Prostate gland (tissue), 2 donors: ENCODE results near the gene MED9. TPM values are rescaled to one million over a fixed set of nuclear protein-coding genes. Genes with fewer than 3 reads are reported as not detected.
"Not testable (repeated sequence)": the region's sequence is repeated elsewhere in the genome, so short reads cannot be mapped to it uniquely, and the experiment has no call there.

Source experiments
- DNase-seq: peaks from one replicate; pipeline ENCODE4 v3.0.0-alpha.2; 2019; ENCODE audit warnings: low spot score
- H3K27ac ChIP-seq, 2 donors: fragments of 200-600 bp; sonication (generic); 2 replicates each; pipeline ENCODE4 v1.5.1; 2017 to 2019
- H3K27me3 ChIP-seq: fragments of 200-600 bp; sonication (generic); replicated peaks from 2 replicates; pipeline ENCODE4 v1.5.1; 2019; ENCODE audit not compliant: insufficient read depth
- H3K36me3 ChIP-seq, 2 donors: fragments of 200-600 bp; sonication (generic); 1 replicate in 1 of 2; 2 replicates in 1 of 2; pipeline versions ENCODE4 v1.5.1 to v1.8.1; 2017 to 2019
- H3K4me1 ChIP-seq: fragments of 200-600 bp; sonication (generic); replicated peaks from 2 replicates; pipeline ENCODE4 v1.5.1; 2019
- H3K4me3 ChIP-seq, 2 donors: fragments of 200-600 bp; sonication (generic); 2 replicates each; pipeline ENCODE4 v1.5.1; 2017 to 2019
- H3K9me3 ChIP-seq: fragments of 200-600 bp; sonication (generic); 2 replicates; pipeline ENCODE4 v1.5.1; 2017
- POLR2A ChIP-seq: fragments of 450-650 bp; IDR thresholded peaks from one replicate; pipeline ENCODE4 v1.6.1; 2016; ENCODE audit warnings: antibody characterized with exemption, mild to moderate bottlenecking
- POLR2AphosphoS5 ChIP-seq: sonication (generic); formaldehyde crosslinking; IDR thresholded peaks from one replicate; pipeline ENCODE4 v1.6.1; 2017; ENCODE audit warnings: antibody characterized with exemption
- WGBS: methylation state at CpG from one replicate; pipeline ENCODE4 v1.1.5; 2018; 5-methylcytosine and 5-hydroxymethylcytosine counted together
- intact Hi-C: fragments of 100-400 bp; cut with DNase I; formaldehyde crosslinking; loops from one replicate; pipeline ENCODE4 v1.14.2; 2022
- total RNA-seq, 2 donors: library from RNA; depleted of rRNA; stranded (reverse); fragments of >200 nt; gene quantifications; one replicate each; pipeline ENCODE4 v1.1.0, GENCODE V29; 2016
- TF ChIP-seq, protein P1 (sequence below), 4 experiments: fragments of 200-600 bp in 2 of 4; fragments of 450-650 bp in 2 of 4; sonication (generic) in 2 of 4; IDR thresholded peaks; 1 replicate in 3 of 4; 2 replicates in 1 of 4; pipeline ENCODE4 v1.5.1; 2016 to 2019; ENCODE audit warnings: antibody characterized with exemption in 4 of 4, mild to moderate bottlenecking in 2 of 4, moderate library complexity in 2 of 4

The MED9 gene, protein sequence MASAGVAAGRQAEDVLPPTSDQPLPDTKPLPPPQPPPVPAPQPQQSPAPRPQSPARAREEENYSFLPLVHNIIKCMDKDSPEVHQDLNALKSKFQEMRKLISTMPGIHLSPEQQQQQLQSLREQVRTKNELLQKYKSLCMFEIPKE
- 10 to 100 TPM; 27.8 to 31.7 TPM for total RNA-seq

DNA sequence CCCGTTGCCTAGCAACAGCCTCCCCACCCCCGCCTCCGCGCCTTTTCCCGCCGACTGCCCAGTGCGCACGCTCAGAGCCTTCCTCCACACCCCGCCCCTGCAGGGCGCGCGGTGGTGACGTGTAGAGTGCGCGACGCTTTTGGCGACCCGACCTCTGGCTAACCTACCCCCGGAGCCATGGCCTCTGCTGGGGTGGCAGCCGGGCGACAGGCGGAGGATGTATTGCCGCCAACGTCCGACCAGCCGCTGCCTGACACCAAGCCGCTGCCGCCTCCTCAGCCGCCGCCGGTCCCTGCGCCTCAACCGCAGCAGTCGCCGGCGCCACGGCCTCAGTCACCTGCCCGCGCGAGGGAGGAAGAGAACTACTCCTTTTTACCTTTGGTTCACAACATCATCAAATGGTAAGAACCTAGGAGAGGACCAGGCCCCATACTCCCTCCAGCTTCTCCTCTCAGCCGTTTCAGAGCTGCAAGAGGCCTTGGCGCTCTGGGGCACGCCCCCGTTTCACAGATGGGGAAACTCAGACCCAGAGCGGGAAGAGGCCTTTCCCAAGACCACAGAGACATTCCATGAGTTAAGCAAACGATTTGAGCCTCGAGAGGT is at the start of gene MED9:
Gene MED9 (plus strand): TSS at position 136 of the 603 bp plus-strand sequence. CDS start 42 bp downstream, at position 178.
- H3K27me3 ChIP-seq: no peaks in the 10 kb centered on the region
- no peaks in the 10 kb centered on the region for H3K36me3 ChIP-seq
- no peaks in the 10 kb centered on the region for H3K9me3 ChIP-seq
- TF ChIP-seq POLR2AphosphoS5 (peak; percentile 97), POLR2A (peak; percentile 54)
- TF ChIP-seq, protein P1, sequence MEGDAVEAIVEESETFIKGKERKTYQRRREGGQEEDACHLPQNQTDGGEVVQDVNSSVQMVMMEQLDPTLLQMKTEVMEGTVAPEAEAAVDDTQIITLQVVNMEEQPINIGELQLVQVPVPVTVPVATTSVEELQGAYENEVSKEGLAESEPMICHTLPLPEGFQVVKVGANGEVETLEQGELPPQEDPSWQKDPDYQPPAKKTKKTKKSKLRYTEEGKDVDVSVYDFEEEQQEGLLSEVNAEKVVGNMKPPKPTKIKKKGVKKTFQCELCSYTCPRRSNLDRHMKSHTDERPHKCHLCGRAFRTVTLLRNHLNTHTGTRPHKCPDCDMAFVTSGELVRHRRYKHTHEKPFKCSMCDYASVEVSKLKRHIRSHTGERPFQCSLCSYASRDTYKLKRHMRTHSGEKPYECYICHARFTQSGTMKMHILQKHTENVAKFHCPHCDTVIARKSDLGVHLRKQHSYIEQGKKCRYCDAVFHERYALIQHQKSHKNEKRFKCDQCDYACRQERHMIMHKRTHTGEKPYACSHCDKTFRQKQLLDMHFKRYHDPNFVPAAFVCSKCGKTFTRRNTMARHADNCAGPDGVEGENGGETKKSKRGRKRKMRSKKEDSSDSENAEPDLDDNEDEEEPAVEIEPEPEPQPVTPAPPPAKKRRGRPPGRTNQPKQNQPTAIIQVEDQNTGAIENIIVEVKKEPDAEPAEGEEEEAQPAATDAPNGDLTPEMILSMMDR (IDR thresholded peaks at IDR 0.05): peak in 1 of 4 experiments; percentile 24
- whole genome bisulfite sequencing: under 1% methylated on average over 45 of the region's 47 CpGs
- DNase-seq: peak; percentile 88
- peak within 1 kb of the TSS; percentile 77 to 80 for H3K27ac ChIP-seq
- H3K4me1 ChIP-seq: peaks cover 7% of the 10 kb centered on the region
- intact Hi-C loops: no loop called here
- peak within 1 kb of the TSS; percentile 74 to 81 for H3K4me3 ChIP-seq

DNA sequence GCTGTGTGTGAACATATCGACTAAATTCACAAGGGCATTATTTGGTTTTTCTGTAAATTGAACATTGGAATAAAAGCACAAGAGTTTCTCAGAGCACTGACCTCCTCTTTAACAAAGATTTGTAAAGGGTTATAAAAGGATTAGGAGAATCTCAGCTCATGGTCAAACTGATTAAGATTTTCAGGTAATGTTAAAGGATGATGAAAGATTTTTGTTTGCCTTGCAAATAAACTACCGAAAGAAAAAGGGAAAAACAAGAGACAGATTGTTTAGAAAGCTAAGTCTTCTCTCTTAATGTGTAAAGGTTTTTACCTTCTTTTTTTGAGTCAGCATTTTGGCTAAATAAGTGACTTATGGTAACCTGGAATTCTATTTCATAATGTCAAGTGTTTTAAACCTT is 47.6 kb upstream of the MED9 start:
- DNase-seq: no peak
- Histone ChIP-seq H3K27me3 (no peaks in the 10 kb centered on the region), H3K27ac (no peak overlapping the region), H3K36me3 (no peaks in the 10 kb centered on the region), H3K4me3 (no peak overlapping the region), H3K9me3 (no peaks in the 10 kb centered on the region), H3K4me1 (no peaks in the 10 kb centered on the region)
- no peak for TF ChIP-seq POLR2A
- no peak for TF ChIP-seq POLR2AphosphoS5
- TF ChIP-seq, protein P1 (IDR thresholded peaks at IDR 0.05): no peak
- intact Hi-C loops: no loop called here
- WGBS: 66% methylated on average over 2 of the region's 2 CpGs

- H3K4me3 ChIP-seq, intact Hi-C loops, H3K27ac ChIP-seq, H3K27me3 ChIP-seq, H3K9me3 ChIP-seq, H3K36me3 ChIP-seq, DNase-seq, H3K4me1 ChIP-seq: not testable (repeated sequence)
- WGBS: 91% methylated on average over 3 of the region's 4 CpGs
Measured at GRCh38 chr17:17430924-17431323, 45.9 kb upstream of the MED9 start.

DNA sequence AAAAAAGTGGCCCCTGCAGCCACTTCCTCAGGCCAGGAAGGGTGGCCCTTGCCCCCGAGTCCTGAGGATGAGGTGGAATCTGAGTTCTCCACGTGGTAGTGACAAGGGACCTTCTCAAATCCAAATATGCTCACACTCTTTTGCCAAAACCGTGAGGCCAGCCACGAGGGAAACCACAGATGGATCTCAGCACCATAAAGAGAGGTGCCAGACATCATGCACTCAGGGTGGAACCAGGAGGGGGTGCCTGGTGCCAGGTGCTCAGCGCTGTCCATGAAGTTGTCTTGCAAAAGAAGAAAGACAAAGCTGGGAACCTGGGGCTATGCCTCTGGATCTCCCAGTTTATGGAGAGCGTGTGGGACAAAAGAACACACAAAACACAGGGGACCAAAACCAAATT is 45.2 kb upstream of the MED9 start:
- Histone ChIP-seq H3K4me3 (no peak overlapping the region), H3K27me3 (no peaks in the 10 kb centered on the region), H3K9me3 (no peaks in the 10 kb centered on the region), H3K36me3 (no peaks in the 10 kb centered on the region), H3K27ac (no peak overlapping the region), H3K4me1 (no peaks in the 10 kb centered on the region)
- DNase-seq: no peak
- intact Hi-C loops: no loop called here
- WGBS: 40% methylated on average over 6 of the region's 6 CpGs
- TF ChIP-seq, protein P1 (IDR thresholded peaks at IDR 0.05): no peak
- TF ChIP-seq POLR2A (no peak), POLR2AphosphoS5 (no peak)

- H3K27ac ChIP-seq: no peak overlapping the region
- 64% methylated on average over 6 of the region's 6 CpGs for WGBS
- no peaks in the 10 kb centered on the region for H3K36me3 ChIP-seq
- H3K27me3 ChIP-seq: no peaks in the 10 kb centered on the region
- no peak for TF ChIP-seq POLR2AphosphoS5
- TF ChIP-seq POLR2A: no peak
- TF ChIP-seq, protein P1 (IDR thresholded peaks at IDR 0.05): no peak
- DNase-seq: no peak
- H3K9me3 ChIP-seq: no peaks in the 10 kb centered on the region
- intact Hi-C loops: no loop called here
- no peaks in the 10 kb centered on the region for H3K4me1 ChIP-seq
- no peak overlapping the region for H3K4me3 ChIP-seq
Measured at GRCh38 chr17:17433000-17433703, 43.6 kb upstream of the MED9 start.
